22Rv1 (cell line): Measurements from ENCODE around the gene B4GALNT2.

Source experiments
- ZFX ChIP-seq: fragments of 450-650 bp; IDR thresholded peaks from 2 replicates; pipeline ENCODE4 v1.6.1; 2017; ENCODE audit warnings: antibody characterized with exemption, borderline replicate concordance
- TF ChIP-seq, protein P1 (sequence below): fragments of 450-650 bp; IDR thresholded peaks from 2 replicates; pipeline ENCODE4 v1.5.1; 2017; ENCODE audit warnings: mild to moderate bottlenecking

DNA sequence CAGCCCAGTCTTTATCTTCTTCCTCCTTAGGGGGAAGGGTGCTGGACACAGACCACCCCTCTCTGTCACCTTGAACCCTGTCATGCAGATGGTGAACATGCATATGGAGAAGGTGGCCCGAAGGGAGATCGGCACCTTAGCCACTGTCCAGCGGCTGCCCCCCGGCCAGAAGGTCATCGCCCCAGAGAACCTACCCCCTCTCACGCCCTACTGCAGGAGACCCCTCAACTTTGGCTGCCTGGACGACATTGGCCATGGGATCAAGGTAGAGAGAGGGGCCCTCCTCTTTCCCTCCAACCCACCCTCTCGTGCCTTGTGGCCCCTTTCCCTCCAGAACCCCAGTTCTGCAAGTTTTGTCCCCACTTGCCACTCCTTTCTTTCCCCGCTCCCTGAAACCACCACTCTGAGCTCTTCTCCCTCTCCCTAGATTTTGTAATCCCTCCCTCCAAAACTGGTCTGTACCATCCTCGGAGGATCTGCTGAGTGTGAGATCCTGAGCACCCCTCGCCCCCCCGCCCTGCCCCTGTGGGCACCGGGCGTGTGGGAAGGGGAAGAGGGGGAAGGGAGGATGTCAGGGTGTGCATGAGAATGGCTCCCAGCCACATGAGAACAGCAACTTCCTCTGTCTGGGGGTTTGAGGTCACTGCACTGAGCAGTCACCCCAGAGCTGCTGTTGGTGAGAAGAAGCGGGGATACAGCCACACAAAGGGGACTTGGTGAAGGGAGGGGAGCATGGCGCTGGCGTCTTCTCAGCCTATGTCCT, 85.3 kb downstream of the B4GALNT2 start:
- TF ChIP-seq, protein P1, sequence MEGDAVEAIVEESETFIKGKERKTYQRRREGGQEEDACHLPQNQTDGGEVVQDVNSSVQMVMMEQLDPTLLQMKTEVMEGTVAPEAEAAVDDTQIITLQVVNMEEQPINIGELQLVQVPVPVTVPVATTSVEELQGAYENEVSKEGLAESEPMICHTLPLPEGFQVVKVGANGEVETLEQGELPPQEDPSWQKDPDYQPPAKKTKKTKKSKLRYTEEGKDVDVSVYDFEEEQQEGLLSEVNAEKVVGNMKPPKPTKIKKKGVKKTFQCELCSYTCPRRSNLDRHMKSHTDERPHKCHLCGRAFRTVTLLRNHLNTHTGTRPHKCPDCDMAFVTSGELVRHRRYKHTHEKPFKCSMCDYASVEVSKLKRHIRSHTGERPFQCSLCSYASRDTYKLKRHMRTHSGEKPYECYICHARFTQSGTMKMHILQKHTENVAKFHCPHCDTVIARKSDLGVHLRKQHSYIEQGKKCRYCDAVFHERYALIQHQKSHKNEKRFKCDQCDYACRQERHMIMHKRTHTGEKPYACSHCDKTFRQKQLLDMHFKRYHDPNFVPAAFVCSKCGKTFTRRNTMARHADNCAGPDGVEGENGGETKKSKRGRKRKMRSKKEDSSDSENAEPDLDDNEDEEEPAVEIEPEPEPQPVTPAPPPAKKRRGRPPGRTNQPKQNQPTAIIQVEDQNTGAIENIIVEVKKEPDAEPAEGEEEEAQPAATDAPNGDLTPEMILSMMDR, result no peak
- TF ChIP-seq ZFX, result no peak
